ENCODE measurements around the gene RGSL1.
A peak's percentile ranks its signal among the peaks of the same experiment; 100 is the strongest.

GRCh38 chr1:182599339-182599738, 149.4 kb downstream of the RGSL1 start:
- TF ChIP-seq CTCF (IDR thresholded peaks at IDR 0.05) (peak; percentile 63), ZFX (IDR thresholded peaks at IDR 0.05; ENCODE audit: borderline replicate concordance) (no peak)
